ENCODE data around the gene LRATD1. TPM values are rescaled to one million over a fixed set of nuclear protein-coding genes. Genes with fewer than 3 reads are reported as not detected.

Gene LRATD1
- total RNA-seq, 1 experiment from 2014 or later = 0.31 TPM

GRCh38 chr2:14681608-14682007, 49.1 kb downstream of the LRATD1 start:
- TF ChIP-seq CTCF (conservative IDR thresholded peaks at IDR 0.05) = no peak
- Histone ChIP-seq H2BK12ac (ENCODE audit: insufficient read length, low read depth, low read length) (no peak overlapping the region), H2BK15ac (ENCODE audit: low read depth, low read length) (no peak overlapping the region), H4K20me1 (ENCODE audit: control insufficient read depth, insufficient read depth, insufficient read length) (no peaks in the 10 kb centered on the region), H4K91ac (ENCODE audit: insufficient read length, low read depth, low read length) (no peak overlapping the region), H4K8ac (replicated peaks; ENCODE audit: insufficient read length, low read depth, low read length) (no peak overlapping the region), H3K9ac (ENCODE audit: extremely low read depth, insufficient read length, low read length) (no peak overlapping the region), H3K23me2 (ENCODE audit: insufficient read length, low read depth, low read length, poor library complexity, severe bottlenecking) (no peaks in the 10 kb centered on the region), H2BK120ac (ENCODE audit: low read depth, low read length, poor library complexity, severe bottlenecking) (no peak overlapping the region), H2BK20ac (ENCODE audit: low read depth, low read length, poor library complexity, severe bottlenecking) (no peak overlapping the region), H3K9me3 (ENCODE audit: control insufficient read depth, low read depth, low read length) (no peaks in the 10 kb centered on the region), H3K27me3 (ENCODE audit: insufficient read depth, low read length) (no peaks in the 10 kb centered on the region), H2AFZ (ENCODE audit: low read length) (no peak overlapping the region), H3K18ac (ENCODE audit: insufficient read length, low read depth, low read length) (no peak overlapping the region), H3K14ac (ENCODE audit: insufficient read depth, low read length) (no peak overlapping the region), H3K56ac (ENCODE audit: insufficient read length, low read depth, low read length) (no peak overlapping the region), H3K79me2 (ENCODE audit: insufficient read depth, low read length) (no peaks in the 10 kb centered on the region), H2BK5ac (ENCODE audit: insufficient read length, low read length) (no peak overlapping the region), H4K5ac (ENCODE audit: insufficient read length, low read depth, low read length) (no peak overlapping the region), H3K4me2 (ENCODE audit: insufficient read depth, insufficient read length, low read length) (no peak overlapping the region), H3K23ac (ENCODE audit: insufficient read length, low read depth, low read length) (no peak overlapping the region), H3K4me1 (ENCODE audit: insufficient read depth, low read length) (no peaks in the 10 kb centered on the region), H3K79me1 (ENCODE audit: insufficient read depth, low read depth, low read length, poor library complexity, severe bottlenecking) (no peaks in the 10 kb centered on the region), H3K27ac (ENCODE audit: insufficient read length, low read depth, low read length) (no peak overlapping the region), H3K4ac (ENCODE audit: low read depth, low read length) (no peak overlapping the region), H3T11ph (ENCODE audit: low read length) (no peak overlapping the region), H2AK5ac (ENCODE audit: insufficient read length, low read length) (no peak overlapping the region)
- Mint-ChIP-seq H3K9me3 (no peaks in the 10 kb centered on the region; a peak in 1 of 5 replicates), H3K36me3 (ENCODE audit: insufficient read depth in 1 of 3, low read depth in 3 of 3) (no peaks in the 10 kb centered on the region), H3K4me3 (no peak overlapping the region), H3K4me1 (peaks cover 4 to 8% of the 10 kb centered on the region in 2 experiments; a peak in 3 of 4 replicates), H3K27ac (no peak overlapping the region), H3K27me3 (ENCODE audit: low read depth) (peaks cover 8% of the 10 kb centered on the region)
- no CpG with 5 or more reads among the region's 3 CpGs for WGBS (ENCODE audit: extremely low coverage, insufficient read length, low lambda C conversion rate)
- no peak for DNase-seq

All from H9 (cell line).